Measurements from ENCODE around the gene VASN.

- TF ChIP-seq, protein P1, sequence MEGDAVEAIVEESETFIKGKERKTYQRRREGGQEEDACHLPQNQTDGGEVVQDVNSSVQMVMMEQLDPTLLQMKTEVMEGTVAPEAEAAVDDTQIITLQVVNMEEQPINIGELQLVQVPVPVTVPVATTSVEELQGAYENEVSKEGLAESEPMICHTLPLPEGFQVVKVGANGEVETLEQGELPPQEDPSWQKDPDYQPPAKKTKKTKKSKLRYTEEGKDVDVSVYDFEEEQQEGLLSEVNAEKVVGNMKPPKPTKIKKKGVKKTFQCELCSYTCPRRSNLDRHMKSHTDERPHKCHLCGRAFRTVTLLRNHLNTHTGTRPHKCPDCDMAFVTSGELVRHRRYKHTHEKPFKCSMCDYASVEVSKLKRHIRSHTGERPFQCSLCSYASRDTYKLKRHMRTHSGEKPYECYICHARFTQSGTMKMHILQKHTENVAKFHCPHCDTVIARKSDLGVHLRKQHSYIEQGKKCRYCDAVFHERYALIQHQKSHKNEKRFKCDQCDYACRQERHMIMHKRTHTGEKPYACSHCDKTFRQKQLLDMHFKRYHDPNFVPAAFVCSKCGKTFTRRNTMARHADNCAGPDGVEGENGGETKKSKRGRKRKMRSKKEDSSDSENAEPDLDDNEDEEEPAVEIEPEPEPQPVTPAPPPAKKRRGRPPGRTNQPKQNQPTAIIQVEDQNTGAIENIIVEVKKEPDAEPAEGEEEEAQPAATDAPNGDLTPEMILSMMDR (IDR thresholded peaks at IDR 0.05; ENCODE audit: borderline replicate concordance, extremely low read depth, low read length, poor library complexity, severe bottlenecking), result no peak
- no peak for TF ChIP-seq EZH2 (IDR thresholded peaks at IDR 0.05; ENCODE audit: borderline replicate concordance, low read depth, low read length, severe bottlenecking)
These were observed 16.1 kb downstream of the VASN start for GRCh38 chr16:4387781-4388180.

All from DND-41 (cell line).